Fibroblast of skin of left quadriceps (primary cell): ENCODE data around the gene LRRFIP1.

Experiments used
- DNase-seq, 2 experiments: peaks; one replicate each; pipeline ENCODE4 v3.0.0-alpha.2; 2013; ENCODE audit warnings: low read depth in 2 of 2

LRRFIP1 gene

GRCh38 chr2:237723602-237724001 is 96.2 kb downstream of the LRRFIP1 start:
- DNase-seq: no peak

DNA sequence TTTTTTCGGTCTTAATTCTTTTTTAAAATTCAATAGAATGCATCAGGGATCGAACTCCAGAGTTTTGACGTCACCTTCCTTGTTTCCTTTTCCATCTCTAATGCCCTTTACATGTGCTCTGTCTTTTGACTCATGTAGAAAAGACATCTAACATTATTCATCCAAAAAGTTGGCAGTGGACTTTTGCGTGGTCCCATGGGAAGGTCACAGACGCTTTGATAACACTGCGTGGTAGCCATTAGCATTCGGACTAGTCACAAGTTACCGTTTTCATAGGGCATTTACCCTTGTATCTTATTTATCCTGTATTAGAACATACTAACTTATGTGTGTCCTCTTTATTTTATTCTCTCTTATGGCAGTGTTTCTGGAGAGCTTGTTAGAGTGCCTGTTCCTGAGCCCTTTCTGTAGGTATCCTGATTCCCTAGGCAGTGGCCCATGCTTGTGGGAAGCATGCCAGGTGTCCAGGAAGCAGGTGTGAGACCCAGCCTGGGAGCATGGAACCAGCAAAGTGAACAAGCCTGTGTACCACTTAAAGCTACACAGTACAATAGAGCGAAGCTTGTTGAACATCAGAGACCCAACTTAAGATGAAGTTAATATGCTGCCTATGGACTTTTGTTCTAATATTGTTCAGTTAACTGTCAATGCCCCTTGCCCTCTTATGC is 97.6 kb downstream of the LRRFIP1 start:
- no peak for DNase-seq

DNA sequence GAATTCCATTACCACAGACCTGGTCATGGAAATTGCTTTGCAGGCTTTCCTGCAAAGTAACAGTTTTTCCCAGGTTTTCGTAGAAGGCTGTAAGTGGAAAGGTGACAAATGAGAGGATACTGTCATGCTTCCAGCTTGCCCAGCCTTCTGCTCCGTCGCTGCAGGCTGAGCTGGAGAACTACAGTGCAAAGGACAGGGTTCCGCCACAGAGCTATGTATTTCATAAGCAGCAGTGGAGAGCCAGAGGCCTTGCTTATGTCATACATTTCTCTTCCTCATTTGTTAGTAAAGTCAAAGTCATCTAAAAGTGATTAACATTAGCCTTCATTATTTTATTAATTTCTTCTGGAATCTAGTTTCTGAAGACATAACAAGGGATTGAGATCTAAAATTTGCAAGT is 98.3 kb downstream of the LRRFIP1 start:
- DNase-seq: no peak

DNA sequence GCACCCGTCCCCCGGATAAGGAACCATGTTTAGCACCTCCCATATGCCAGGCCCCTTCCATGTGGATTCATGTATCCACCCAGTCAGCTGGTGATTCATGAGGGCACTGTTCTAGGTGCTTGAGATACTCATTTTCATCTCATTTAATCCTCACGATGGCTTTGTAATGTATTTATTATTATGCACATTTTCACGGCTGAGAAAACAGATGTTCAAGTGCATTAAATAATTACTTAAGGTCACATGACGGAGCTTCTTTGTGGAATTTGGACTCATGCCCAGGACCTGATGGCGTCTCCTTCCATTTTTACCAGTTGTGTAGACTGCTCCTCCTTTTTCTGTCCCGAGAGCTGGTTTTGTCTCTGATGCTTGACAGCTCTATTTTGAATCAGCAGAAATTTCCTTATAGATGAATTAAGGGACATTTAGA is 99.0 kb downstream of the LRRFIP1 start:
- peak; percentile 76 to 80 for DNase-seq

- DNase-seq: no peak
Observed at GRCh38 chr2:237727363-237727762, 100.0 kb downstream of the LRRFIP1 start.

GRCh38 chr2:237729681-237730475 is 102.5 kb downstream of the LRRFIP1 start:
- no peak for DNase-seq

DNA sequence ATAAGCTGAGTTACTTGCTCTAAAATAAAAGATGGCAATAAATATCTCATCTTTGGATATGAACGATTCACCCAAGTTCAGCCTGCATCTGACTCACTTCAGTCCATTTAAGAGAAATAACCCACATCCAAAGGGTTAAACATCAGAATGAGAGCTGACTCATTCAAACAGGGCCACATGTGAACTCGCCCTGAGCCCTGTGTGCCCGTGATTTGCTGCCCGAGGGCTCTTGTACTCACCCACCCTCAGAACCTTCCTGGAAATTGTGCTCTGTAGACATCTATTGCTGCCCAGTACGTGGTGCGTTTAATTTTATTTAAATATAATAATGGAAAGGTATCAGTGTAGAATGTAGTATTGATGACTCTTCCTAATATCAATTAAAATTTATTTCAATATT is 104.3 kb downstream of the LRRFIP1 start:
- DNase-seq: peak in 1 of 2 experiments; percentile 22

GRCh38 chr2:237732070-237732469 is 104.7 kb downstream of the LRRFIP1 start:
- DNase-seq: no peak

GRCh38 chr2:237732790-237733381 is 105.5 kb downstream of the LRRFIP1 start:
- DNase-seq: no peak

- no peak for DNase-seq
Observed at GRCh38 chr2:237733677-237734300, 106.4 kb downstream of the LRRFIP1 start.

DNA sequence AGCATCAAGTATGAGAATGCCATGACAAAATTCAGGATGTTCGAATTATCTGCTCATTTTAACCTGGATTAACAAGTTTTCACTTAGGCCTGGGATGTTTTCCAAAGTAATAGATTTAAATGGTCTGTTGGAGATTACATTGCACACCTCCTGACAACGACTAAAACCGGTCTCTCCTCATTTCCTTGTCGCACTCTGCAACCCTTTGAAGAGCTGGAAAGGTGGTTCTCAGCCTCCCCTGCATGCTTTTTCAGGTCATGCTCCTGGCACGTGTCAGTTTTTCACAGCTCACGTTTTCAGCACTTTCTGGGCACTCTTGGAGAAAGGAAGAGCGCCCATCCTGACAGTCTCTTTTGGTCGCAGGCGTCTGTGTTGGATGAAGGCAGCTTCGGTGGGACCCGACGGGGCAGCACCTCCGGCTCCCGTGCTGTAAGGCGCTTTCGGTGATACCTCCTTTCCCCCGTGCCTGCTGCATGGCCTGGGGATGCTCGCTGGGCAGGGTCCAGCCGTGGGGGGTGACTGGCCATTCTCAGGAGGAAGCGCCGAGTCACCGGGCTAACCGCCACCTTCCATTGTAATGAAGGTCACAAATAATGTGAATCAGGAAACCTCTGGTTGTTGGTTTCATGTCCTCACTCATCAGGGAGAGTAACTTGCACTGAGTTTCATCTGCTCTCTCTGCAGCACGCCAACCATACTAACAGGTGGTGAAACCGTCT is 107.7 kb downstream of the LRRFIP1 start:
- no peak for DNase-seq

GRCh38 chr2:237735798-237736197 is 108.4 kb downstream of the LRRFIP1 start:
- no peak for DNase-seq

GRCh38 chr2:237736783-237737182 is 109.4 kb downstream of the LRRFIP1 start:
- DNase-seq: no peak

- DNase-seq: no peak
Observed at GRCh38 chr2:237737196-237737865, 109.9 kb downstream of the LRRFIP1 start.

GRCh38 chr2:237738255-237738654 is 110.9 kb downstream of the LRRFIP1 start:
- DNase-seq: no peak

DNA sequence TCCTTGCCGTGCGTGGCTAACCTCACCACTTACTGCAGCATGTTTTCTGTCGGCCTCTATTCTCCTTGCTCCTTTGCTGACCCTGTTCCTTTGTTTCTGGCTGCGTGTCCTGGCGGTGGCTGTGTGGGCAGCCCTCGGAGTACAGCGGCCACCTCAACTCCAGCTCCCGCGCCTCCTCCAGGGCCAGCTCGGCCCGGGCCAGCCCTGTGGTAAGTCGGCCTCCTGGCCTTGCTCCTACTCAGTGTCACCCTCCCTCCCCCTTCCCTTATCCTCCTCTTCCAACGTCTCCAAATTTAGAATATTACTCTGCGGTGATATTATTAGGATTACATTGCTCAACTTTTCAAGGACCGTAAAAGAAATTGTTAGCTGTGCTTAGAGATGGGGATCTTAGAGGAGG is 111.7 kb downstream of the LRRFIP1 start:
- no peak for DNase-seq

DNA sequence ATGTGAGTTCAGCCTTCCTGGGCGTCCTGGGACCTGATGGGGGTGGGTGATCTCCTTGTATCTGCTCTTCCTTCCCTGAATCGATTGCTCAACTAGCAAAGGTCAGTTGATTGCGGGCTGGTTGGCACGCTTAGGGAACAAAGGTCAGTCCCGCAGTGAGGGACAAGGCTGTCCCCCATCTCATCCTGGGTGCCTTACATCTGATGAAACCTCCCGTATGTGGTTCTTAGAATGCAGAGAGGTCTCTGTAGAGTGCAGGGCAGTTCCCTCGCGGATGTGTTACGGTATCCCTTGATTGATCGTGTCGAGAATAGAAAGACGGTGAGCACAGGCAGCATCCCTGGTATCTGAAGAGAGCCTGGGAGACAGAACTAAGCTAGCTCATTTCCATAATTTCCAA is 114.8 kb downstream of the LRRFIP1 start:
- DNase-seq: no peak

- DNase-seq: no peak
Observed at GRCh38 chr2:237742614-237743013, 115.2 kb downstream of the LRRFIP1 start.

DNA sequence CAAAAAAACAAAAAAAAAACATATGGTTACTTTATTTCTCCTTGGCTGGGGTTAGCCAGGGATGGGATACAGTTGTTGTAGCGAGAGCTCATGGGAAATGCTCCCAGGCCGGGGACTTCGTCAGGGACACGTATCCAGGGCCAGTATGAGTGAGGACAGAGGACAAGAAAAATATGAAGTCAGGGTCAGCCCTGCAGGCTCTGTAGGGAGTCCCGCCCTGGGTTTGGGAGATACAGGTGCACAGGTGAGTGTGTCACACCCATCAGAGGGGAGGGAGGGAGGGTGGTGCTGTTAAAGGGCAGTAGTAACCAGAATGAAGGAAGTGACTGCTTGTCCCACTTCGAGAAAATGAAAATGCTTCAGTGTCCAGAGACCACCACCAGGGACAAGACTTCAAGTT is 115.6 kb downstream of the LRRFIP1 start:
- DNase-seq: no peak

DNA sequence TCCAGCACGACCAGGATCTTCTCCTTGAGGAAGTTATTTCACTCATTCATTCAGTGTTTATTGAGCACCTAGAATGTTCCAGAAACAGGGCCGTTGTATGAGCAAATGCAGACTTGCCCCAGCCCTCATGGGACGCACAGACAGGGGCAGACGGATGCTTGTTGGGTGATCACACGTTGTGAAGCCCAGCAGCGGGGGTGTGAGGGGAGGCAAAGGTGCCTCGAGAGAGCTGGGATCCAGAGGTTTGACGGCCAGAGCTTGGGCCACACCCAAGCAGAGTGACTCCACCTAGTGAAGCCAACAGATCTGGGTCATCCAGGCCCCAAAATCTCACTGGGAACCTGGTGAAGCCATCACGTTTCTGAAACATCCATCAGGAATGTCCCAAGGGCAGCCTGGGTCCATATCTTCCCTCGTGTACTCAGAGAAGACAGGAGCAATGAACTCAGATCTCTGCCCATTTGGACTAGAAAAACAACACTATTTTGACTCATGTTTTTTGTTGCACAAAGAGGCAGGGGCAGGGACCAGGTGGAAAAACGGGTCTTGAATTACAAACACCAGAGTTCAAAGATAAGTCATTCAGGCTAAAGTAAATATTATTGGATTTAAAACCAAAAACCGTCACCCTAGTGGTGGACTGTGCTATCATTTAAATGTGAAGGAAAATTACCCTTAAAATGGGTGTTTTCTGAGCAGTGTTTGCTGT is 116.3 kb downstream of the LRRFIP1 start:
- DNase-seq: no peak

- no peak for DNase-seq
Observed at GRCh38 chr2:237744270-237744612, 116.9 kb downstream of the LRRFIP1 start.
